ENCODE data around the gene IPMK. TPM values are rescaled to one million over a fixed set of nuclear protein-coding genes. Genes with fewer than 3 reads are reported as not detected.

The IPMK gene
- total RNA-seq, 1 donor from 2014 or later = 4.5 TPM

- no peaks in the 10 kb centered on the region for H3K36me3 Mint-ChIP-seq
- peaks cover 5% of the 10 kb centered on the region for H3K27me3 Mint-ChIP-seq (ENCODE audit: low read depth)
- H3K9me3 Mint-ChIP-seq = no peaks in the 10 kb centered on the region
- no peak for DNase-seq (ENCODE audit: low spot score in 2 of 2, unreplicated experiment in 2 of 2)
- TF ChIP-seq, protein P1, sequence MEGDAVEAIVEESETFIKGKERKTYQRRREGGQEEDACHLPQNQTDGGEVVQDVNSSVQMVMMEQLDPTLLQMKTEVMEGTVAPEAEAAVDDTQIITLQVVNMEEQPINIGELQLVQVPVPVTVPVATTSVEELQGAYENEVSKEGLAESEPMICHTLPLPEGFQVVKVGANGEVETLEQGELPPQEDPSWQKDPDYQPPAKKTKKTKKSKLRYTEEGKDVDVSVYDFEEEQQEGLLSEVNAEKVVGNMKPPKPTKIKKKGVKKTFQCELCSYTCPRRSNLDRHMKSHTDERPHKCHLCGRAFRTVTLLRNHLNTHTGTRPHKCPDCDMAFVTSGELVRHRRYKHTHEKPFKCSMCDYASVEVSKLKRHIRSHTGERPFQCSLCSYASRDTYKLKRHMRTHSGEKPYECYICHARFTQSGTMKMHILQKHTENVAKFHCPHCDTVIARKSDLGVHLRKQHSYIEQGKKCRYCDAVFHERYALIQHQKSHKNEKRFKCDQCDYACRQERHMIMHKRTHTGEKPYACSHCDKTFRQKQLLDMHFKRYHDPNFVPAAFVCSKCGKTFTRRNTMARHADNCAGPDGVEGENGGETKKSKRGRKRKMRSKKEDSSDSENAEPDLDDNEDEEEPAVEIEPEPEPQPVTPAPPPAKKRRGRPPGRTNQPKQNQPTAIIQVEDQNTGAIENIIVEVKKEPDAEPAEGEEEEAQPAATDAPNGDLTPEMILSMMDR (IDR thresholded peaks at IDR 0.05; ENCODE audit: unreplicated experiment) = no peak
- peaks cover 6% of the 10 kb centered on the region for H3K4me1 Mint-ChIP-seq
- no peak overlapping the region for H3K27ac Mint-ChIP-seq
- no peak overlapping the region for H3K4me3 Mint-ChIP-seq
Observed at GRCh38 chr10:58189269-58189668, 78.4 kb downstream of the IPMK start.

DNA sequence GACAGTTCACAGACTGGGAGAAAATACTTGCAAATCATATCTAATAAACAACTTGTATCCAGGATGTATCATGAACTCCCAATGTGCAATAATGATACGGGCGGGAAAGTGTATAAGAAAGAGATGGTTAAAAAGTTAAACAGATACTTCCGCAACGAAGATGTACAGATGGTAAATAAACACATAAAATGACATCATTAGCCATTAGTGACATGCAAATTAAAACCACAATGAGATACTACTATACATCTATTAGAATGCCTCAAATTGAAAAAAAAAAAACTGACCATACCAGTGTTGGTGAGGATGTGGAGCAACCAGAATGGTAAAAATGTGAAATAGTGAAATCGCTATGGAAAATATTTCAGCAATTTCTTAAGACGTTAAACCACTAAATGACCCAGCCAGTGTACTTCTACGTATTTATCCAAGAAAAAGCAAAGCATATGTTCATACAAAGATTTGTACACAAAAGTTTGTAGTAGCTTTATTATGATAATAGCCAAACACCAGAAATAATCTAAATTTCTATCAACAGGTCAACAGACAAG is 83.5 kb downstream of the IPMK start:
- no peak overlapping the region for H3K27ac Mint-ChIP-seq
- no peak overlapping the region for H3K4me3 Mint-ChIP-seq
- H3K36me3 Mint-ChIP-seq = no peaks in the 10 kb centered on the region
- TF ChIP-seq, protein P1 (IDR thresholded peaks at IDR 0.05; ENCODE audit: unreplicated experiment) = no peak
- peaks cover 5% of the 10 kb centered on the region for H3K27me3 Mint-ChIP-seq (ENCODE audit: low read depth)
- H3K4me1 Mint-ChIP-seq = peaks cover 2% of the 10 kb centered on the region
- no peaks in the 10 kb centered on the region for H3K9me3 Mint-ChIP-seq
- DNase-seq (ENCODE audit: low spot score in 2 of 2, unreplicated experiment in 2 of 2) = no peak

DNA sequence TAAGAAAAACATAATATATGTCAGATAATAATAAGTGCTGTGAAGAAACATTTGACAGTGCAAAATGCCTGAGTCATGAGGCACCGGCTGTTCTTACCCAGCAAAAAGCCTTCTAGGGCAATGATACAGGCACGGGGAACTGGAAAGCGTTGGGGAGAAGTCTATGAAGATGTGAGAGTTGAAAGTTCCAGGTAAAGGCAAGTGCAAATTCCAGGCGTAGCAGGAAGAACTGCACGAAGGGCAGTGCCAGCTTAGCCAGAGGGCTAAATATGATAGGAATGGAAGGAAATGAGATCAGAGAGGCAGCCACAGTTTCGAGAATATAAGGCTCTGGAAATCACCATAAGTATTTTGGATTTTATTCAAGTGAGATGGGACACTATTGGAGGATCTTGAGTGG is 87.0 kb downstream of the IPMK start:
- Mint-ChIP-seq H3K9me3 (no peaks in the 10 kb centered on the region), H3K27ac (no peak overlapping the region), H3K4me3 (no peak overlapping the region), H3K4me1 (no peaks in the 10 kb centered on the region), H3K27me3 (ENCODE audit: low read depth) (peaks cover 1% of the 10 kb centered on the region), H3K36me3 (no peaks in the 10 kb centered on the region)
- TF ChIP-seq, protein P1 (IDR thresholded peaks at IDR 0.05; ENCODE audit: unreplicated experiment) = no peak
- no peak for DNase-seq (ENCODE audit: low spot score in 2 of 2, unreplicated experiment in 2 of 2)

GRCh38 chr10:58179238-58179637 is 88.5 kb downstream of the IPMK start:
- H3K9me3 Mint-ChIP-seq = no peaks in the 10 kb centered on the region
- no peaks in the 10 kb centered on the region for H3K36me3 Mint-ChIP-seq
- H3K4me3 Mint-ChIP-seq = no peak overlapping the region
- DNase-seq (ENCODE audit: low spot score in 2 of 2, unreplicated experiment in 2 of 2) = no peak
- H3K27me3 Mint-ChIP-seq (ENCODE audit: low read depth) = peaks cover 1% of the 10 kb centered on the region
- no peaks in the 10 kb centered on the region for H3K4me1 Mint-ChIP-seq
- no peak overlapping the region for H3K27ac Mint-ChIP-seq
- TF ChIP-seq, protein P1 (IDR thresholded peaks at IDR 0.05; ENCODE audit: unreplicated experiment) = no peak

DNA sequence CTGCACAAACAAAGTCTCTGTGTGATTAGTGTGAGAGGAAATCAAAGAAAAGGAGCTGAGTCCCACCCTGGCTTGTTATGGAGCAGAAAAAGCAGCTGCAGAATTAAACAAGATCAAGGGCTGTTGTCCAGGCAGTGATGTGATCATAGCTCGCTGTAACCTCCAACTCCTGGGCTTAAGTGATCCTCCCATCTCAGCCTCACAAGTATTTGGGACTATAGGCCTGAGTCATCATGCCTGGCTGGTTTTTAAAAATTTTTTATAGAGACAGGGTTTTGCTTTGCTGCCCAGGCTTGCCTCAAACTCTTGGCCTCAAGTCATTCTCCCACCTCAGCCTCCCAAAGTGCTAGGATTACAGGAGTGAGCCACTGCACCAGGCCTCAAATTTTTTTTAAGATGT is 88.9 kb downstream of the IPMK start:
- no peaks in the 10 kb centered on the region for H3K9me3 Mint-ChIP-seq
- H3K27me3 Mint-ChIP-seq (ENCODE audit: low read depth) = peaks cover 1% of the 10 kb centered on the region
- no peaks in the 10 kb centered on the region for H3K4me1 Mint-ChIP-seq
- H3K36me3 Mint-ChIP-seq = no peaks in the 10 kb centered on the region
- TF ChIP-seq, protein P1 (IDR thresholded peaks at IDR 0.05; ENCODE audit: unreplicated experiment) = no peak
- no peak for DNase-seq (ENCODE audit: low spot score in 2 of 2, unreplicated experiment in 2 of 2)
- H3K4me3 Mint-ChIP-seq = no peak overlapping the region
- no peak overlapping the region for H3K27ac Mint-ChIP-seq

Measured in mesothelial cell of epicardium (in vitro differentiated cells).